IMR-90 (cell line): Measurements from ENCODE around the gene RAI1. TPM values are rescaled to one million over a fixed set of nuclear protein-coding genes. Genes with fewer than 3 reads are reported as not detected.

Experiments used
- ATAC-seq: fragments of 200-7000 bp; cut with Tn5 transposase; 2 replicates; pipeline ENCODE4 v1.9.1; 2020; ENCODE audit warnings: low read depth, mild to moderate bottlenecking, moderate library complexity
- BruUV-seq: library from RNA; stranded (reverse); fragments of 400-500 nt; replicated peaks from 2 replicates; lab custom pipeline; 2021; lab: Mats Ljungman, UMichigan
- CTCF ChIA-PET: fragments of 300-600 bp; formaldehyde crosslinking; extraction: SDS; loops from one replicate; lab custom pipeline; 2021; ENCODE audit warnings: antibody characterized with exemption; lab: Yijun Ruan, JAX
- POLR2A ChIA-PET: fragments of 300-600 bp; sonication (Branson Sonifier 250); formaldehyde crosslinking; loops from one replicate; lab custom pipeline; 2022; ENCODE audit warnings: antibody characterized with exemption; ENCODE audit not compliant: unreplicated experiment; lab: Charles Lee
- DNase-seq: peaks from one replicate; pipeline ENCODE4 v3.0.0; 2013
- H2AFZ ChIP-seq: replicated peaks from 2 replicates; pipeline ENCODE3; 2013; ENCODE audit warnings: low read length, mild to moderate bottlenecking; ENCODE audit not compliant: poor library complexity
- H2AK5ac ChIP-seq: 2 replicates; pipeline ENCODE4 v1.6.1; 2013; ENCODE audit warnings: low read depth, low read length, inconsistent platforms
- H2AK9ac ChIP-seq: replicated peaks from 2 replicates; pipeline ENCODE3; 2013; ENCODE audit warnings: mild to moderate bottlenecking, low read depth, low read length, moderate library complexity; ENCODE audit not compliant: poor library complexity
- H2BK120ac ChIP-seq: 2 replicates; pipeline ENCODE4 v1.6.1; 2013; ENCODE audit warnings: low read depth, low read length, inconsistent platforms
- H2BK15ac ChIP-seq: 3 replicates; pipeline ENCODE4 v1.6.1; 2013; ENCODE audit warnings: low read depth, low read length, inconsistent platforms
- H2BK20ac ChIP-seq: 2 replicates; pipeline ENCODE4 v1.6.1; 2013; ENCODE audit warnings: low read depth, mild to moderate bottlenecking, inconsistent platforms, low read length, moderate library complexity
- H2BK5ac ChIP-seq: 2 replicates; pipeline ENCODE4 v1.6.1; 2013; ENCODE audit warnings: mild to moderate bottlenecking, low read depth, low read length, inconsistent platforms; ENCODE audit not compliant: poor library complexity, severe bottlenecking
- H3K14ac ChIP-seq: replicated peaks from 2 replicates; pipeline ENCODE4 v1.6.1; 2013; ENCODE audit warnings: low read depth, low read length, inconsistent platforms
- H3K18ac ChIP-seq: 2 replicates; pipeline ENCODE4 v1.6.1; 2013; ENCODE audit warnings: low read depth, low read length, control low read depth
- H3K23ac ChIP-seq: 2 replicates; pipeline ENCODE4 v1.6.1; 2013; ENCODE audit warnings: low read depth, low read length, inconsistent platforms
- H3K27ac ChIP-seq: 2 replicates; pipeline ENCODE4 v1.5.1; 2013; ENCODE audit warnings: mild to moderate bottlenecking, control low read depth, low read length; ENCODE audit not compliant: insufficient read depth
- H3K27me3 ChIP-seq: 2 replicates; pipeline ENCODE4 v1.6.1; 2013; ENCODE audit warnings: low read length; ENCODE audit not compliant: control insufficient read depth, insufficient read depth
- H3K36me3 ChIP-seq: 2 replicates; pipeline ENCODE4 v1.6.1; 2013; ENCODE audit warnings: low read length, mixed read lengths; ENCODE audit not compliant: control insufficient read depth, insufficient read depth
- H3K4ac ChIP-seq: 2 replicates; pipeline ENCODE4 v1.6.1; 2013; ENCODE audit warnings: low read depth, low read length, inconsistent platforms
- H3K4me1 ChIP-seq: 2 replicates; pipeline ENCODE4 v1.6.1; 2013; ENCODE audit warnings: low read length, mixed read lengths; ENCODE audit not compliant: control insufficient read depth, insufficient read depth
- H3K4me2 ChIP-seq: 2 replicates; pipeline ENCODE4 v1.6.1; 2013; ENCODE audit warnings: low read depth, mild to moderate bottlenecking, control low read depth, low read length, moderate library complexity
- H3K4me3 ChIP-seq: 2 replicates; pipeline ENCODE4 v1.5.1; 2013; ENCODE audit warnings: low read depth, mild to moderate bottlenecking, control low read depth, low read length, moderate library complexity; ENCODE audit not compliant: insufficient read depth
- H3K56ac ChIP-seq: 2 replicates; pipeline ENCODE4 v1.6.1; 2013; ENCODE audit warnings: low read length, inconsistent platforms; ENCODE audit not compliant: insufficient read depth; ENCODE audit errors: extremely low read depth
- H3K79me1 ChIP-seq, 2 experiments: 2 replicates each; pipeline ENCODE4 v1.6.1; 2013; ENCODE audit warnings: low read length in 2 of 2, inconsistent platforms in 1 of 2, low read depth in 1 of 2
- H3K9ac ChIP-seq: 2 replicates; pipeline ENCODE4 v1.6.1; 2013; ENCODE audit warnings: low read depth, low read length, control low read depth
- H3K9me1 ChIP-seq: 2 replicates; pipeline ENCODE4 v1.6.1; 2013; ENCODE audit warnings: low read length, inconsistent platforms; ENCODE audit not compliant: insufficient read depth
- H3K9me3 ChIP-seq: 2 replicates; pipeline ENCODE4 v1.6.1; 2013; ENCODE audit warnings: low read length; ENCODE audit not compliant: control insufficient read depth, insufficient read depth
- H4K20me1 ChIP-seq: 2 replicates; pipeline ENCODE4 v1.6.1; 2013; ENCODE audit warnings: low read length, inconsistent platforms; ENCODE audit not compliant: insufficient read depth
- H4K5ac ChIP-seq: 2 replicates; pipeline ENCODE4 v1.6.1; 2013; ENCODE audit warnings: mild to moderate bottlenecking, low read depth, low read length, control low read depth
- H4K8ac ChIP-seq, 2 experiments: 2 replicates each; pipeline ENCODE4 v1.6.1; 2013; ENCODE audit warnings: low read depth in 2 of 2, low read length in 2 of 2, control low read depth in 1 of 2, inconsistent platforms in 1 of 2
- H4K91ac ChIP-seq: 2 replicates; pipeline ENCODE4 v1.6.1; 2013; ENCODE audit warnings: low read depth, low read length, inconsistent platforms; ENCODE audit not compliant: insufficient read depth
- MAZ ChIP-seq: IDR thresholded peaks from 2 replicates; pipeline ENCODE4 v1.6.1; 2012; ENCODE audit warnings: low read depth, mild to moderate bottlenecking, low read length, improper control_type of control experiment, moderate library complexity, borderline replicate concordance
- RAD21 ChIP-seq: IDR thresholded peaks from 2 replicates; pipeline ENCODE4 v1.6.1; 2012; ENCODE audit warnings: low read length, improper control_type of control experiment
- RFX5 ChIP-seq: IDR thresholded peaks from 2 replicates; pipeline ENCODE4 v1.8.0; 2012; ENCODE audit warnings: low read depth, mild to moderate bottlenecking, low read length, moderate library complexity
- WGBS, 2 experiments: methylation state at CpG; one replicate each; pipeline versions ENCODE4 v1.1.5 to v1.1.7; 2013; ENCODE audit warnings: missing lambda C conversion rate in 2 of 2; ENCODE audit not compliant: insufficient read length in 1 of 2; ENCODE audit errors: extremely low coverage in 2 of 2; 5-methylcytosine and 5-hydroxymethylcytosine counted together
- dilution Hi-C: fragments of 300-500 bp; cut with HindIII; formaldehyde crosslinking; loops from one replicate; pipeline ENCODE4 v1.14.3; 2018; ENCODE audit warnings: low sequenced_read_pairs; ENCODE audit not compliant: unreplicated experiment
- in situ Hi-C: fragments of 300-500 bp; cut with MboI; formaldehyde crosslinking; loops from 3 replicates; pipeline ENCODE4 v1.14.3; 2019; ENCODE audit warnings: low sequenced_read_pairs, inconsistent platforms, mixed read lengths
- intact Hi-C: fragments of 100-400 bp; cut with micrococcal nuclease; formaldehyde crosslinking; loops from 2 replicates; pipeline ENCODE4 v1.10.0; 2022
- polyA plus RNA-seq, 3 experiments: library from polyadenylated mRNA; depleted of rRNA; stranded (reverse); fragments of >200 nt; gene quantifications; 2 replicates each; pipeline ENCODE4 v1.2.3, GENCODE V29; 2012; ENCODE audit warnings: low replicate concordance in 1 of 3
- total RNA-seq: library from RNA; depleted of rRNA; stranded (reverse); fragments of >200 nt; gene quantifications from 2 replicates; pipeline ENCODE4 v1.2.3, GENCODE V29; 2012
- TF ChIP-seq, protein P1 (sequence below): conservative IDR thresholded peaks from 2 replicates; pipeline ENCODE4 v1.5.1; 2012; ENCODE audit warnings: mild to moderate bottlenecking, low read depth, low read length, improper control_type of control experiment

RAI1 gene
- total and polyA plus RNA-seq, 2 of the 4 experiments (the other 2 are of a cell fraction) = 1.8 to 10.5 TPM

DNA sequence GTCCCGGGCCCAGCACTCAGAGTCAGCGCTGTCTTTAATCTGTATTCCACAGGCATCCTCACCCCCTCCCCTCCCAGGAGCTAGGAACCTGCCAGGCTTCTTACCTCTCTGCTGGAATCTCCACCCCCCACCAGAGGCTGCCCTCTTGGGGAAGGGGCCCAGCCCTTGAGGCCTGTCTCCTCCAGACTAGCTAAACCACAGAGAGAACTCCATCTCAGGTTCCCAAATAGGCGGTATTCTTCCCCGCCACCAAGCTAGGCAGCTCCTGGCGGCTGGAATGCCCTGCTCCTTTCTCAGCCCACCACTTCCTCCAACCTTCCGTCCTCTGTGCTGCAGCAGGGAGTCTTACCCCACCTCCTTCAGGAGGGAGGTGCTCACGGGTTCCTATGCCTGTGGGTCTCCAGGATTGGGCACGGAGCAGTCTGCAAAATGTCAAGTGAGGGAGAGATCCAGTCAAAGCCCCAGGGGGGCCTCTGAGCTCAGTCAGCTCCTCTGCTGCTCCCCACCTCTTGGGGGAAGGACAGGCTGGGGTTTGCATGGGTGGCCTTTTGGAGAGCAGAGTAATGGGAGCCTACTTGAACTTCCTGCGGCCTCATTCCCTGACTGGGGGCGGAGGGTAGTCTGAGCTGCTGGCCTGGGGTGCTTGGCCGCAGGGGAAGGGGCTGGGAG, 99.8 kb downstream of the RAI1 start:
- ChIA-PET CTCF (no interaction called here), POLR2A (no interaction called here)
- in situ Hi-C loops (no loop called here), dilution Hi-C loops (no loop called here), intact Hi-C loops (loop anchor here (10.0 kb wide), 1 partner anchor 96 kb away; the partner anchor contains the start of gene RAI1)
- H3K27ac ChIP-seq = no peak overlapping the region
- no peak overlapping the region for H2AFZ ChIP-seq
- H3K9me3 ChIP-seq = no peaks in the 10 kb centered on the region
- peak overlapping the region; percentile 71; the same call in 1 of the 2 replicates for H3K4me2 ChIP-seq
- H2BK5ac ChIP-seq = no peak overlapping the region
- H4K5ac ChIP-seq = no peak overlapping the region
- no peak overlapping the region for H3K4me3 ChIP-seq
- peak overlapping the region; percentile 24; the same call in 1 of the 2 replicates for H3K23ac ChIP-seq
- no peak overlapping the region for H3K18ac ChIP-seq
- no peak overlapping the region for H3K14ac ChIP-seq
- BruUV-seq = no TSS peak
- no peaks in the 10 kb centered on the region; the same call in none of the 2 replicates for H3K9me1 ChIP-seq
- 0 out of 2 replicates have a peak overlapping the region, but pooled peaks have one; percentile 3 for H2AK5ac ChIP-seq
- H3K56ac ChIP-seq = no peak overlapping the region
- no peak overlapping the region for H4K91ac ChIP-seq
- TF ChIP-seq, protein P1, sequence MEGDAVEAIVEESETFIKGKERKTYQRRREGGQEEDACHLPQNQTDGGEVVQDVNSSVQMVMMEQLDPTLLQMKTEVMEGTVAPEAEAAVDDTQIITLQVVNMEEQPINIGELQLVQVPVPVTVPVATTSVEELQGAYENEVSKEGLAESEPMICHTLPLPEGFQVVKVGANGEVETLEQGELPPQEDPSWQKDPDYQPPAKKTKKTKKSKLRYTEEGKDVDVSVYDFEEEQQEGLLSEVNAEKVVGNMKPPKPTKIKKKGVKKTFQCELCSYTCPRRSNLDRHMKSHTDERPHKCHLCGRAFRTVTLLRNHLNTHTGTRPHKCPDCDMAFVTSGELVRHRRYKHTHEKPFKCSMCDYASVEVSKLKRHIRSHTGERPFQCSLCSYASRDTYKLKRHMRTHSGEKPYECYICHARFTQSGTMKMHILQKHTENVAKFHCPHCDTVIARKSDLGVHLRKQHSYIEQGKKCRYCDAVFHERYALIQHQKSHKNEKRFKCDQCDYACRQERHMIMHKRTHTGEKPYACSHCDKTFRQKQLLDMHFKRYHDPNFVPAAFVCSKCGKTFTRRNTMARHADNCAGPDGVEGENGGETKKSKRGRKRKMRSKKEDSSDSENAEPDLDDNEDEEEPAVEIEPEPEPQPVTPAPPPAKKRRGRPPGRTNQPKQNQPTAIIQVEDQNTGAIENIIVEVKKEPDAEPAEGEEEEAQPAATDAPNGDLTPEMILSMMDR = peak; percentile 41; the same call in 1 of the 2 replicates
- peak; percentile 19; the same call in 1 of the 2 replicates for TF ChIP-seq RAD21
- no peak for TF ChIP-seq RFX5
- peak; percentile 35; the same call in 1 of the 2 replicates for TF ChIP-seq MAZ
- DNase-seq (peak; percentile 65), ATAC-seq (no peak)
- 80% methylated on average over 2 of the region's 11 CpGs; no CpG with 5 or more reads in 1 of the 2 experiments for WGBS, 2 experiments
- peaks cover 93% of the 10 kb centered on the region for H4K20me1 ChIP-seq
- no peak overlapping the region for H4K8ac ChIP-seq
- no peak overlapping the region for H2BK120ac ChIP-seq
- peaks cover 46% of the 10 kb centered on the region for H3K4me1 ChIP-seq
- H2AK9ac ChIP-seq = peak overlapping the region; percentile 81
- no peak overlapping the region for H2BK15ac ChIP-seq
- peaks cover 2% of the 10 kb centered on the region; the same call in 1 of the 2 replicates for H3K36me3 ChIP-seq
- H2BK20ac ChIP-seq = no peak overlapping the region
- no peak overlapping the region for H3K9ac ChIP-seq
- no peaks in the 10 kb centered on the region for H3K27me3 ChIP-seq
- no peak overlapping the region for H3K4ac ChIP-seq
- peaks cover 18 to 86% of the 10 kb centered on the region in 2 experiments for H3K79me1 ChIP-seq
